DOHH2 (cell line): Measurements from ENCODE around the gene TTBK2.

ENCODE experiments used
- CTCF ChIP-seq: fragments of 200-600 bp; sonication (generic); IDR thresholded peaks from one replicate; pipeline ENCODE4 v1.5.1; 2014; ENCODE audit warnings: antibody characterized with exemption, mild to moderate bottlenecking, low read depth, low read length; ENCODE audit not compliant: poor library complexity, severe bottlenecking
- EZH2phosphoT487 ChIP-seq: fragments of 200-600 bp; sonication (generic); IDR thresholded peaks from 2 replicates; pipeline ENCODE4 v1.6.1; 2017; ENCODE audit warnings: borderline replicate concordance, mild to moderate bottlenecking, antibody characterized with exemption, low read length, moderate library complexity, mixed read lengths

DNA sequence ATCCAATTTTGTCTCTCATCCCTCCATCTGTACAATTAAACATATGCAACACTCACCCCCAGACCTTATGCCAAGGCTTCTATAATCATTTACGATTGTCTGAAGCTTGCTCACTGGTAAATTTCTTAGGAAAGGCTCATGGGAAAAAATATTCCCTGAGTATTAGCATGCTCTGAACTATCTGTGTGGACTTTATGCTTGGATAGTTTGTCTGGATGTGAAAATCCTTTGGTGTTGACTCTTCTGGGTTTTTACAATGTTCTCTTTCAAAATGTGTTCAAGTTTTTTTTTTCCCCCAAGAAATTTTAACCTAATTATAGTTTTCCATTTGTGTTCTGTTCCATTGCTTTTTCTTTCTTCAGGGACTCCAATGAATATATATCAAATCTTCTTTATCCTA, 19.9 kb upstream of the TTBK2 start:
- TF ChIP-seq CTCF = no peak
- TF ChIP-seq EZH2phosphoT487 = no peak
